ENCODE data around the gene H2AZ2.
A peak's percentile ranks its signal among the peaks of the same experiment; 100 is the strongest.
"Not testable (repeated sequence)": the region's sequence is repeated elsewhere in the genome, so short reads cannot be mapped to it uniquely, and the experiment has no call there.

H2AZ2 gene

DNA sequence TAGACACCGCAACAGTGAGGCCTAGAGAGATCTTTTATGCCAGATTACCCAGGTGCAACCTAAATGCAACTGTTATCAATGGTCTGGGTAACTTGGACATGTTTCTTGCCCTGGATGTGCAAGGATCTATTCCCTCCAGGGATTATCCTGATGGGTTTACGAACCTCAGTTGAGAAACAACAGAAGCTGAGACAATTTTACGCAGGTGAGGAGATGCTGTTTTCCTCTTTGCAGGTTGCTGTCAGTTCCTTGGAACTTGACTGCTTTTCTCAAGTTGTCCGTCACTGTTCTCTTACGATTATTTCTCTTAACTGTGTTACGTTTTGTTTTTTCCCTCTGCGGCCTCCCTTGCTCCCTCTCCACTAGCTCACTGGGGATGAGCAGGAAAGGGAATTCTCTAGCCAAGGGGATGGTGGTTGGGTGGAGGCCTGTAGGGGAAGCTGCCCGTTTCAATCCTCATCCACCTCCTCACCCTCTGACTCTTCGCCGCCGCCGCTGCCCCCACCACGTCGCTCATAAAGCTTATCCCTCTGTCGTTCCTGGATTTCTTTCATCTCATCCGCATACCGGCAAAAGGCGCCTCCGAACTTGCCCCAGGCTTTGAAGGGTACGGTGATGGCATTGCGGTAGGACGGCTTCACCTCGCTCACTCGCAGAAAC is 36.2 kb upstream of the H2AZ2 start:
- Histone ChIP-seq H3K36me3 (ENCODE audit: control insufficient read depth, insufficient read depth, low read length) (peaks cover 6% of the 10 kb centered on the region), H3K9me3 (ENCODE audit: control insufficient read depth, insufficient read depth, low read length) (no peaks in the 10 kb centered on the region), H3K27me3 (ENCODE audit: control insufficient read depth, insufficient read depth, low read length) (no peaks in the 10 kb centered on the region), H3K9ac (ENCODE audit: low read depth, low read length) (peak overlapping the region; percentile 85), H3K4me1 (ENCODE audit: control insufficient read depth, insufficient read depth, low read length) (peaks cover 25% of the 10 kb centered on the region), H3K4me3 (ENCODE audit: low read depth, low read length) (peak overlapping the region; percentile 79)

DNA sequence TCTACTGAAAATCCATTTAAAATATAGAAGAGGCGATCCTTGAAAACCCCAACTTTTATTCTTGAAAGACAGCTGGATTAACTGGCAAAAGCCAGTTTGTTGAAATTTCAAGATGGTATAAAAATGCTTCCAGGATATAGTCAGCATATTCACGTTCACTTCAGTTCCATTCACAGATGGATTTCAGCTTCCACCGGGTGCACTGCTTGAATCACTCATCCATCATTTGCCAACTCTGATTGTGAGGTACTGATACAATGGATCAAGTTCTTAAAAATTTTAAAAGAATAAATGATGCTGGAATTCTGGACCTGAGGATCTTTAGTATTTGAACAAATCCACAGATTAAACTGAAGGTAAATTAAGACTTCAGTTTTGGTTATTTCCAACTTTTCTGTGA is 35.0 kb upstream of the H2AZ2 start:
- no peak overlapping the region for H3K9ac ChIP-seq (ENCODE audit: low read depth, low read length)
- no peaks in the 10 kb centered on the region for H3K9me3 ChIP-seq (ENCODE audit: control insufficient read depth, insufficient read depth, low read length)
- H3K36me3 ChIP-seq (ENCODE audit: control insufficient read depth, insufficient read depth, low read length), result peaks cover 6% of the 10 kb centered on the region
- no peaks in the 10 kb centered on the region for H3K27me3 ChIP-seq (ENCODE audit: control insufficient read depth, insufficient read depth, low read length)
- peaks cover 25% of the 10 kb centered on the region for H3K4me1 ChIP-seq (ENCODE audit: control insufficient read depth, insufficient read depth, low read length)
- H3K4me3 ChIP-seq (ENCODE audit: low read depth, low read length), result peak overlapping the region; percentile 33

DNA sequence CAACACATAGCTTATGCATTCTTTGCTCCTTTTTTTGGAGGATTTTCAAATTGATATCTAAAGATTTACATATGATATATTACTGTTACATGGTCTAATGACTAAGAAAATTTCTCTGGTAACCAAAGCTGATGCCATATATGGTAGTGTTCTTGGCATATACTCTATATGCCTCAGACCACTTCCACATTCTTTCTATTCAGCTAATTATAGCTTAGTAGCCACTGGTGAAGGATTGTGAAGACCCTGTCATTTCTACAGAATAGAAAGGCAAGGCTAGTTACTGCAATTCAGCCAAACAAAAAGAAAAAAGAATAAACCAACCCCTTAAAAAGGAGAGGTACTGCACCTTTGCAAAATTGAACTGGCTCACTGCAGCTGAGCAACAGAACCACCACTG is 33.7 kb upstream of the H2AZ2 start:
- H3K9ac ChIP-seq (ENCODE audit: low read depth, low read length), result no peak overlapping the region

DNA sequence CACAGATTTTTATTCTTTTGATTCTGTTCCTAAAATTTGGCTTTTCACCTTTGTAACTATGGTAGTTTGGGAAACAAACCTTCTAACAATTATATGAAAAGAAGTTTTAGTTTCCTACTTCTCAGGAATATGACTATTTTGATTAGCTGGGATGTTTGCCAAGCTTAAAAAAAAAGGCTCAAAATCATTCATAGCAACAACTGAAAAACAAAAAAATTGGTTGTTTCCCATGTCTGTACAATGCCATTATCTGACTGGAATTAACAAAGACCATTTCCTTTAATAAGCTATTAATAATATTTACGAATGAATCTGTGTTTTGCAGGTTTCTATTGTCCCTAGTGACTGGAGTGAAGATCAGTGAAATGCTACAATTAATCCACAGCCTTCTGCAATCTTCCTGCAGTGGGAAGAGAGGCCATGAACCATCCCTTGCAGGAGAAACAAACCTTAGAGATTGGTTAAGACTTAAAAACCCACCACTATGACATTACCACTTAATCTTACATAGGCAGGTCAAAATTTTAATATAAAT is 33.2 kb upstream of the H2AZ2 start:
- Histone ChIP-seq H3K4me3 (ENCODE audit: low read depth, low read length) (peak overlapping the region; percentile 33), H3K36me3 (ENCODE audit: control insufficient read depth, insufficient read depth, low read length) (peaks cover 6% of the 10 kb centered on the region)

More for the DNA sequence above, 33.7 kb upstream of the H2AZ2 start:
- H3K27me3 ChIP-seq (ENCODE audit: control insufficient read depth, insufficient read depth, low read length), result no peaks in the 10 kb centered on the region
- H3K4me1 ChIP-seq (ENCODE audit: control insufficient read depth, insufficient read depth, low read length), result peaks cover 25% of the 10 kb centered on the region
- peak overlapping the region; percentile 33 for H3K4me3 ChIP-seq (ENCODE audit: low read depth, low read length)
- H3K36me3 ChIP-seq (ENCODE audit: control insufficient read depth, insufficient read depth, low read length), result peaks cover 6% of the 10 kb centered on the region
- H3K9me3 ChIP-seq (ENCODE audit: control insufficient read depth, insufficient read depth, low read length), result no peaks in the 10 kb centered on the region

DNA sequence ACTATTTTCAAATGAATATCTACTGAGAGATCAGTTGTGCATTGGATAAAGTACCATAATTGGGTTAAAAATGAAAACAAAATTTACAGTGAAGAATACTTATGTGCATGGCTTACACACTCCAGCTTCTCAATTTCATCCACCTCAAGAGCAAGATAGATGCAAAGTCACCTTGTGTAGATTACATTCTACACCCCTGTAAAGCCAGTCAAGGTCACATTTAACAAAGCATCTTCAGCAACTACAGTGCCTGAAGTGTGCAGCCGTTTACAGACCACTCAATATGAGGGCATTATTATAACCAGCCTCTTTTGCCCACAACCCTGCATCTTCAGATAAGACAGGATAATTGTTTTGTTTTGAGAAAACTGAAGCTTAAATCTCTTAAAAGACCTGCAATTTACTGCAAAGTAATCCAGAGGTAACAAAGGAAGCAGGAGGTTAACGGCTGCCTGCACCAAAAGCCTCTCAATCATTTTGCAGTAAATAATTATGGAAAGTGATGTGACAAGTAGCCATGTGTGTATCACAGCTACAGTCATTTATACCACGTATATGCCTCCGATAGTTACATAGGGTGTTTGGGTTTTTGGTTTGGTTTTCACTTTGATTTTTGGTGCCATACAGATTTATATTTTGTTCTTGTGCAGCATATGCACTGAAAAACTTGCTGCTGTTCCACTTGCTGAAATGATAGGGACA is 32.6 kb upstream of the H2AZ2 start:
- no peak overlapping the region for H3K4me3 ChIP-seq (ENCODE audit: low read depth, low read length)
- H3K4me1 ChIP-seq (ENCODE audit: control insufficient read depth, insufficient read depth, low read length), result peaks cover 25% of the 10 kb centered on the region
- H3K9ac ChIP-seq (ENCODE audit: low read depth, low read length), result no peak overlapping the region
- H3K36me3 ChIP-seq (ENCODE audit: control insufficient read depth, insufficient read depth, low read length), result peaks cover 6% of the 10 kb centered on the region
- no peaks in the 10 kb centered on the region for H3K9me3 ChIP-seq (ENCODE audit: control insufficient read depth, insufficient read depth, low read length)
- no peaks in the 10 kb centered on the region for H3K27me3 ChIP-seq (ENCODE audit: control insufficient read depth, insufficient read depth, low read length)

More for the DNA sequence above, 33.2 kb upstream of the H2AZ2 start:
- Histone ChIP-seq H3K9ac (ENCODE audit: low read depth, low read length) (no peak overlapping the region), H3K9me3 (ENCODE audit: control insufficient read depth, insufficient read depth, low read length) (no peaks in the 10 kb centered on the region), H3K27me3 (ENCODE audit: control insufficient read depth, insufficient read depth, low read length) (no peaks in the 10 kb centered on the region), H3K4me1 (ENCODE audit: control insufficient read depth, insufficient read depth, low read length) (peaks cover 25% of the 10 kb centered on the region)

DNA sequence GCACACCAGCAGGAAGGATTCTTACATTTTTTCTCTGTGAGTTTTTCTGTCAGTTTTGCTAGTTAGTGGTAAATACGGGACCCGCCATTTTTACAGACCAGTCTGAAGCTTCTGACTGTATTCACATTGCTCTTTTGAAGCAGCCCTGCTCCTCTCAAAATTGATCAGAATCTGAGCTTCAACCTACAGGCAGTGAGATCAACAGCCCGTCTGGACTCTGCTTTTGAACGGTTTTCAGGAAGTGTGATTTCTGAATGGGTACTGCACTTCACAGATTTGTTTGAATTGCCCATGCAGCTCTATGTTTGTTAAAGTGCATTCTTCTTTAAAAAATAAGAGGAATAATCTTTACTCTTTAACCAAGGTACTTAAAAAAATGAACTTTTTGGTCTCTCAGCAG is 28.5 kb upstream of the H2AZ2 start:
- Histone ChIP-seq H3K36me3 (ENCODE audit: control insufficient read depth, insufficient read depth, low read length) (no peaks in the 10 kb centered on the region), H3K9ac (ENCODE audit: low read depth, low read length) (no peak overlapping the region), H3K4me1 (ENCODE audit: control insufficient read depth, insufficient read depth, low read length) (peaks cover 6% of the 10 kb centered on the region), H3K4me3 (ENCODE audit: low read depth, low read length) (no peak overlapping the region), H3K9me3 (ENCODE audit: control insufficient read depth, insufficient read depth, low read length) (no peaks in the 10 kb centered on the region), H3K27me3 (ENCODE audit: control insufficient read depth, insufficient read depth, low read length) (no peaks in the 10 kb centered on the region)

DNA sequence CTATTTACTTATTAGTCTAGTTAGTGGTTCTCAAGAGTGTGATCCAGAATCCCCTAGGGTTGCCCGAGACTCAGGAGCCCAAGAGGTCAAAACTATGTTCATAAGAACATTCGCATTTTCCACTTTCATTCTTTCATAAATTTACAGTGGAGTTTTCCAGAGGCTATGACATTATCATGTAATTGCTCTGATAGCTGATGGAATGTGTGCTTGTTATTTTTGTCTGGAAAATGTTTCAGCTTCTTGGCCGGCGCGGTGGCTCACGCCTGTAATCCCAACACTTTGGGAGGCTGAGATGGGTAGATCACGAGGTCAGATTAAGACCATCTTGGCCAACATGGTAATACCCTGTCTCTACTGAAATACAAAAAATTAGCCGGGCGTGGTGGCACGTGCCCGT is 27.4 kb upstream of the H2AZ2 start:
- H3K9me3 ChIP-seq (ENCODE audit: control insufficient read depth, insufficient read depth, low read length), result no peaks in the 10 kb centered on the region
- no peaks in the 10 kb centered on the region for H3K4me1 ChIP-seq (ENCODE audit: control insufficient read depth, insufficient read depth, low read length)
- no peak overlapping the region for H3K4me3 ChIP-seq (ENCODE audit: low read depth, low read length)
- H3K36me3 ChIP-seq (ENCODE audit: control insufficient read depth, insufficient read depth, low read length), result no peaks in the 10 kb centered on the region
- H3K9ac ChIP-seq (ENCODE audit: low read depth, low read length), result no peak overlapping the region
- H3K27me3 ChIP-seq (ENCODE audit: control insufficient read depth, insufficient read depth, low read length), result no peaks in the 10 kb centered on the region

DNA sequence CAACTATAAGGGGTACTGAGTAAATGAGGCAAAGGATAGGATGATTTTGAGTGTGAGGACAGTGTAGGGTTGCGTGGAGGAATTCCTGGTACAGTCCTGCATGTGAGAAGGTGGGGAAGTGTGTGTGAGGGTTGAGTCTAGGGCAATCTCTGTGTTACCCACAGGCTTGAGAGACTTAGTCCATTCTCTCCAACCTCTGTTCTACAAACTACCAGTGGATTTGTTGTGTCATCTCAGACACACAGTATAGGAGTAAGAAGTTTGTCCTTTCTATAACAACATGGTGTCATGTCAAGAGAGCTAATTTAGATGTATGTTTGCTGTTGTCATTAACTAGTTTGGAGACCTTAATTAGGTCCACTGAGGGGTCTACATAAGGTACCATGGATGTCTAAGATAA is 24.9 kb upstream of the H2AZ2 start:
- no peaks in the 10 kb centered on the region for H3K36me3 ChIP-seq (ENCODE audit: control insufficient read depth, insufficient read depth, low read length)
- no peak overlapping the region for H3K9ac ChIP-seq (ENCODE audit: low read depth, low read length)
- H3K4me3 ChIP-seq (ENCODE audit: low read depth, low read length), result no peak overlapping the region
- no peaks in the 10 kb centered on the region for H3K27me3 ChIP-seq (ENCODE audit: control insufficient read depth, insufficient read depth, low read length)
- no peaks in the 10 kb centered on the region for H3K9me3 ChIP-seq (ENCODE audit: control insufficient read depth, insufficient read depth, low read length)
- no peaks in the 10 kb centered on the region for H3K4me1 ChIP-seq (ENCODE audit: control insufficient read depth, insufficient read depth, low read length)

DNA sequence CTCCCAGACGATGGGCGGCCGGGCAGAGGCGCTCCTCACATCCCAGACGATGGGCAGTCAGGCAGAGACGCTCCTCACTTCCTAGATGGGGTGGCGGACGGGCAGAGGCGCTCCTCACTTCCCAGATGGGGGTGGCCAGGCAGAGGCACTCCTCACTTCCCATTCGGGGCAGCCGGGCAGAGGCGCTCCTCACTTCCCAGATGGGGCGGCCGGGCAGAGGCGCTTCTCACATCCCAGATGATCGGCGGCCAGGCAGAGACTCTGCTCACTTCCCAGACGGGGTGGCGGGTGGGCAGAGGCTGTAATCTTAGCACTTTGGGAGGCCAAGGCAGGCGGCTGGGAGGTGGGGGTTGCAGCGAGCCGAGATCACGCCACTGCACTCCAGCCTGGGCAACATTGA is 24.0 kb upstream of the H2AZ2 start:
- not testable (repeated sequence) for H3K36me3 ChIP-seq (ENCODE audit: control insufficient read depth, insufficient read depth, low read length); H3K4me1 ChIP-seq (ENCODE audit: control insufficient read depth, insufficient read depth, low read length); H3K4me3 ChIP-seq (ENCODE audit: low read depth, low read length); H3K9me3 ChIP-seq (ENCODE audit: control insufficient read depth, insufficient read depth, low read length); H3K9ac ChIP-seq (ENCODE audit: low read depth, low read length); H3K27me3 ChIP-seq (ENCODE audit: control insufficient read depth, insufficient read depth, low read length)

DNA sequence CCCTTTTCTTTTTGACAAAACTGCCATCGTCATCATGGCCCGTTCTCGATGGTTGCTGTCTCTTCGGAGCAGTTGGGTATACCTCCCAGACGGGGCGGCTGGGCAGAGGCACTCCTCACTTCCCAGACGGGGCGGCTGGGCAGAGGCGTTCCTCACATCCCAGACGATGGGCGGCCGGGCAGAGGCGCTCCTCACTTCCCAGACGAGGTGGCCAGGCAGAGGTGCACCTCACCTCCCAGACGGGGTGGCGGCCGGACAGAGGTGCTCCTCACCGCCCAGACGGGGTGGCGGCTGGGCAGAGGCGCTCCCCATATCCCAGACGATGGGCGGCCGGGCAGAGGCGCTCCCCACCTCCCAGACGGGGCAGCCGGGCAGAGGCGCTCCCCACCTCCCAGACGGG is 22.9 kb upstream of the H2AZ2 start:
- not testable (repeated sequence) for H3K4me1 ChIP-seq (ENCODE audit: control insufficient read depth, insufficient read depth, low read length); H3K9me3 ChIP-seq (ENCODE audit: control insufficient read depth, insufficient read depth, low read length); H3K36me3 ChIP-seq (ENCODE audit: control insufficient read depth, insufficient read depth, low read length); H3K4me3 ChIP-seq (ENCODE audit: low read depth, low read length); H3K9ac ChIP-seq (ENCODE audit: low read depth, low read length); H3K27me3 ChIP-seq (ENCODE audit: control insufficient read depth, insufficient read depth, low read length)

DNA sequence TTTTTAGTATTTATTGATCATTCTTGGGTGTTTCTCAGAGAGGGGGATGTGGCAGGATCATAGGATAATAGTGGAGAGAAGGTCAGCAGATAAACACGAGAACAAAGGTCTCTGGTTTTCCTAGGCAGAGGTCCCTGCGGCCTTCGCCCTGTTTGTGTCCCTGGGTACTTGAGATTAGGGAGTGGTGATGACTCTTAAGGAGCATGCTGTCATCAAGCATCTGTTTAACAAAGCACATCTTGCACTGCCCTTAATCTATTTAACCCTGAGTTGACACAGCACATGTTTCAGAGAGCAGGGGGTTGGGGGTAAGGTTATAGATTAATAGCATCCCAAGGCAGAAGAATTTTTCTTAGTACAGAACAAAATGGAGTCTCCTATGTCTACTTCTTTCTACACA is 22.4 kb upstream of the H2AZ2 start:
- not testable (repeated sequence) for H3K4me3 ChIP-seq (ENCODE audit: low read depth, low read length); H3K9me3 ChIP-seq (ENCODE audit: control insufficient read depth, insufficient read depth, low read length); H3K36me3 ChIP-seq (ENCODE audit: control insufficient read depth, insufficient read depth, low read length); H3K27me3 ChIP-seq (ENCODE audit: control insufficient read depth, insufficient read depth, low read length); H3K9ac ChIP-seq (ENCODE audit: low read depth, low read length); H3K4me1 ChIP-seq (ENCODE audit: control insufficient read depth, insufficient read depth, low read length)

Measured in iPS-15b (cell line).